GM23248 (cell line): ENCODE results near the gene UMAD1. TPM values are rescaled to one million over a fixed set of nuclear protein-coding genes. Genes with fewer than 3 reads are reported as not detected.

Source experiments
- DNase-seq: peaks from one replicate; pipeline ENCODE4 v3.0.0-alpha.2; 2015
- H2AFZ ChIP-seq: fragments of 200-600 bp; sonication (generic); 2 replicates; pipeline ENCODE4 v1.6.1; 2016; ENCODE audit warnings: antibody characterized with exemption
- H3F3A ChIP-seq: fragments of 200-600 bp; sonication (generic); 2 replicates; pipeline ENCODE4 v1.6.1; 2016; ENCODE audit warnings: mild to moderate bottlenecking, antibody characterized with exemption, mixed run types; ENCODE audit not compliant: insufficient read depth
- H3K27ac ChIP-seq: fragments of 200-600 bp; sonication (generic); 2 replicates; pipeline ENCODE4 v1.5.1; 2016; ENCODE audit warnings: mild to moderate bottlenecking
- H3K27me3 ChIP-seq: fragments of 200-600 bp; sonication (generic); replicated peaks from 2 replicates; pipeline ENCODE4 v1.6.1; 2016; ENCODE audit warnings: mild to moderate bottlenecking; ENCODE audit not compliant: insufficient read depth
- H3K36me3 ChIP-seq: fragments of 200-600 bp; sonication (generic); 2 replicates; pipeline ENCODE4 v1.6.1; 2016; ENCODE audit warnings: low read depth, mild to moderate bottlenecking
- H3K4me1 ChIP-seq: fragments of 200-600 bp; sonication (generic); 2 replicates; pipeline ENCODE4 v1.6.1; 2016; ENCODE audit warnings: mild to moderate bottlenecking; ENCODE audit not compliant: insufficient read depth
- H3K4me2 ChIP-seq: fragments of 200-600 bp; sonication (generic); one replicate; pipeline ENCODE4 v1.6.1; 2016; ENCODE audit warnings: mild to moderate bottlenecking; ENCODE audit not compliant: unreplicated experiment
- H3K4me3 ChIP-seq: fragments of 200-600 bp; sonication (generic); 2 replicates; pipeline ENCODE4 v1.5.1; 2016; ENCODE audit warnings: mild to moderate bottlenecking
- H3K79me2 ChIP-seq: fragments of 200-600 bp; sonication (generic); 2 replicates; pipeline ENCODE4 v1.6.1; 2016; ENCODE audit warnings: mild to moderate bottlenecking; ENCODE audit not compliant: insufficient read depth
- H3K9ac ChIP-seq: fragments of 200-600 bp; sonication (generic); 2 replicates; pipeline ENCODE4 v1.6.1; 2016; ENCODE audit warnings: mild to moderate bottlenecking
- H3K9me2 ChIP-seq: fragments of 200-600 bp; sonication (generic); 2 replicates; pipeline ENCODE4 v1.6.1; 2016; ENCODE audit warnings: mixed run types, mild to moderate bottlenecking, moderate library complexity; ENCODE audit not compliant: insufficient read depth
- H3K9me3 ChIP-seq: fragments of 200-600 bp; sonication (generic); one replicate; pipeline ENCODE4 v1.6.1; 2017; ENCODE audit warnings: low read depth
- H4K20me1 ChIP-seq: fragments of 200-600 bp; sonication (generic); 2 replicates; pipeline ENCODE4 v1.6.0; 2016; ENCODE audit not compliant: insufficient read depth
- EZH2 ChIP-seq: fragments of 200-600 bp; sonication (generic); IDR thresholded peaks from 2 replicates; pipeline ENCODE4 v1.6.1; 2018; ENCODE audit warnings: antibody characterized with exemption, mild to moderate bottlenecking; ENCODE audit not compliant: insufficient read depth, poor library complexity, severe bottlenecking
- EZH2phosphoT487 ChIP-seq: fragments of 200-600 bp; sonication (generic); IDR thresholded peaks from 2 replicates; pipeline ENCODE4 v1.6.1; 2018; ENCODE audit warnings: antibody characterized with exemption, moderate library complexity, mild to moderate bottlenecking, low read depth; ENCODE audit not compliant: insufficient read depth
- WGBS, 2 experiments: methylation state at CpG; one replicate each; pipeline ENCODE4 v1.1.6; 2015 to 2017; ENCODE audit warnings: low lambda C conversion rate in 2 of 2, low coverage in 1 of 2; ENCODE audit errors: missing lambda C conversion rate in 2 of 2; 5-methylcytosine and 5-hydroxymethylcytosine counted together
- in situ Hi-C: fragments of 300-500 bp; cut with MboI; formaldehyde crosslinking; loops from 2 replicates; pipeline ENCODE4 v1.15.0; 2020
- polyA plus RNA-seq: library from polyadenylated mRNA; unstranded; fragments of >200 nt; fragmentation: Nextera tagmentation; extraction: Ambion mirVana; gene quantifications from 2 replicates; pipeline ENCODE4 v1.2.1, GENCODE V29; 2016
- total RNA-seq: library from RNA; depleted of rRNA; stranded (reverse); fragments of >200 nt; shearing (Covaris generic); gene quantifications from 2 replicates; pipeline ENCODE4 v1.2.3, GENCODE V29; 2014

The UMAD1 gene
- total and polyA plus RNA-seq, 2 experiments from 2014 or later: 11.8 to 18.6 TPM

GRCh38 chr7:7695111-7695817, 54.7 kb downstream of the UMAD1 start:
- no peaks in the 10 kb centered on the region for H3K9me3 ChIP-seq
- in situ Hi-C loops: no loop called here
- no peaks in the 10 kb centered on the region for H4K20me1 ChIP-seq
- no peaks in the 10 kb centered on the region for H3K36me3 ChIP-seq
- H3K9me2 ChIP-seq: no peaks in the 10 kb centered on the region
- TF ChIP-seq EZH2phosphoT487 (no peak), EZH2 (no peak)
- no peaks in the 10 kb centered on the region for H3K27me3 ChIP-seq
- H3K79me2 ChIP-seq: 0 out of 2 replicates have a peak, but pooled peaks cover 3% of the 10 kb centered on the region
- WGBS, 2 experiments: 83 to 85% methylated on average over 5 of the region's 5 CpGs
- no peak overlapping the region for H3K9ac ChIP-seq
- peaks cover 31% of the 10 kb centered on the region for H3F3A ChIP-seq
- no peak overlapping the region for H2AFZ ChIP-seq
- no peak overlapping the region for H3K27ac ChIP-seq
- peaks cover 29% of the 10 kb centered on the region for H3K4me1 ChIP-seq
- no peak overlapping the region for H3K4me2 ChIP-seq
- DNase-seq: no peak
- H3K4me3 ChIP-seq: no peak overlapping the region

- no peaks in the 10 kb centered on the region for H3K9me3 ChIP-seq
- H3K4me2 ChIP-seq: peak overlapping the region; percentile 81
- no peak for TF ChIP-seq EZH2
- TF ChIP-seq EZH2phosphoT487: no peak
- WGBS, 2 experiments: 6 to 17% methylated on average over 3 of the region's 3 CpGs
- peak overlapping the region; percentile 49 for H3K4me3 ChIP-seq
- H3K36me3 ChIP-seq: no peaks in the 10 kb centered on the region
- peak; percentile 65 for DNase-seq
- 0 out of 2 replicates have a peak, but pooled peaks cover 3% of the 10 kb centered on the region for H3K79me2 ChIP-seq
- H3K27ac ChIP-seq: peak overlapping the region; percentile 48
- H3K9ac ChIP-seq: peak overlapping the region; percentile 39; the same call in 1 of the 2 replicates
- H2AFZ ChIP-seq: peak overlapping the region; percentile 59
- H3K27me3 ChIP-seq: no peaks in the 10 kb centered on the region
- no peaks in the 10 kb centered on the region for H3K9me2 ChIP-seq
- peaks cover 29% of the 10 kb centered on the region for H3K4me1 ChIP-seq
- in situ Hi-C loops: no loop called here
- H3F3A ChIP-seq: peaks cover 31% of the 10 kb centered on the region
- H4K20me1 ChIP-seq: no peaks in the 10 kb centered on the region
These were observed 56.0 kb downstream of the UMAD1 start for GRCh38 chr7:7696458-7697119.

GRCh38 chr7:7698930-7699329, 58.4 kb downstream of the UMAD1 start:
- no peak overlapping the region for H3K9ac ChIP-seq
- H3F3A ChIP-seq: peaks cover 31% of the 10 kb centered on the region
- H3K9me2 ChIP-seq: no peaks in the 10 kb centered on the region
- no peaks in the 10 kb centered on the region for H3K36me3 ChIP-seq
- no peak overlapping the region for H3K4me3 ChIP-seq
- H2AFZ ChIP-seq: no peak overlapping the region
- H3K9me3 ChIP-seq: no peaks in the 10 kb centered on the region
- H3K27ac ChIP-seq: no peak overlapping the region
- H4K20me1 ChIP-seq: no peaks in the 10 kb centered on the region
- H3K79me2 ChIP-seq: 0 out of 2 replicates have a peak, but pooled peaks cover 3% of the 10 kb centered on the region
- no peaks in the 10 kb centered on the region for H3K27me3 ChIP-seq
- TF ChIP-seq EZH2phosphoT487 (no peak), EZH2 (no peak)
- DNase-seq: no peak
- 96 to 97% methylated on average over 2 of the region's 2 CpGs for WGBS, 2 experiments
- H3K4me1 ChIP-seq: peaks cover 32% of the 10 kb centered on the region
- in situ Hi-C loops: no loop called here
- H3K4me2 ChIP-seq: no peak overlapping the region

DNA sequence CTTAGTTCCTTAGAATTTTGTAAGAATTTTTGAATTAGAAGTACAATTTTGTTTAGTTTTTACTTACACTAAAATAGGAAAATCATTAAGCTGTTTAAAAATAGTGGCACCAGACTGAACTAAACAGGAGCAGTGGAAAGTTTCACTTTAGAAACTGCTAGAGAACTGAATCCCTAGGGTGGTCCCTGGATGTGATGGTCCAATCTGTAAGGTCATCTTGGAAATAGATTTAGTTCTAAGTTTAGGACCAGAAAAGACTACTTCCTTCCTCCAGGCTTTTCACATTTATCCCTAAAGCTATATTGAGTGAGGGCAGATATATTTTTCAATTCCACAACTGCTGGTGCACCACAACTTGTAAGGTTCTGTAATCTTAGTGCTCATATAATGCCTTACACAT, 58.8 kb downstream of the UMAD1 start:
- TF ChIP-seq EZH2: no peak
- TF ChIP-seq EZH2phosphoT487: no peak
- Histone ChIP-seq H3K4me1 (peaks cover 27% of the 10 kb centered on the region), H3K36me3 (no peaks in the 10 kb centered on the region), H3F3A (peaks cover 29% of the 10 kb centered on the region), H2AFZ (no peak overlapping the region), H3K9me2 (no peaks in the 10 kb centered on the region), H3K4me2 (no peak overlapping the region), H3K4me3 (no peak overlapping the region), H3K27me3 (no peaks in the 10 kb centered on the region), H4K20me1 (no peaks in the 10 kb centered on the region), H3K9ac (no peak overlapping the region), H3K9me3 (no peaks in the 10 kb centered on the region), H3K79me2 (0 out of 2 replicates have a peak, but pooled peaks cover 3% of the 10 kb centered on the region), H3K27ac (no peak overlapping the region)
- in situ Hi-C loops: no loop called here
- no peak for DNase-seq
